Airway epithelial cell (primary cell): Measurements from ENCODE around the gene NKX2-2. TPM values are rescaled to one million over a fixed set of nuclear protein-coding genes. Genes with fewer than 3 reads are reported as not detected.

Experiments
- total RNA-seq: library from RNA; depleted of rRNA; stranded (reverse); fragments of >200 nt; gene quantifications from 2 replicates; pipeline ENCODE4 v1.2.3, GENCODE V29; 2015

The NKX2-2 gene
- not detected in 2 replicates for total RNA-seq

GRCh38 chr20:21513881-21514540 is at the start of gene NKX2-2:
NKX2-2 (minus strand) TSS chr20:21514064; CDS start chr20:21513669, 395 bp downstream.

Other genes starting within 250 kb of the NKX2-2 start
- gene XRN2, start 210.7 kb downstream of the NKX2-2 start, total RNA-seq: 53.7 and 63.8 TPM in 2 replicates
- not detected in 2 replicates for gene NKX2-4, start 116.5 kb downstream of the NKX2-2 start, total RNA-seq
- not detected in 2 replicates for gene PAX1, start 191.6 kb upstream of the NKX2-2 start, total RNA-seq